GM18873 (cell line): Measurements from ENCODE around the gene OR10A5.
"Not testable (repeated sequence)": the region's sequence is repeated elsewhere in the genome, so short reads cannot be mapped to it uniquely, and the experiment has no call there.

Source experiments
- ATAC-seq: cut with Tn5 transposase; IDR thresholded peaks from one replicate; pipeline ENCODE4 v1.9.1; 2021; ENCODE audit warnings: mild to moderate bottlenecking, moderate library complexity, moderate number of reproducible peaks; ENCODE audit not compliant: unreplicated experiment, low FRiP score

Gene OR10A5

DNA sequence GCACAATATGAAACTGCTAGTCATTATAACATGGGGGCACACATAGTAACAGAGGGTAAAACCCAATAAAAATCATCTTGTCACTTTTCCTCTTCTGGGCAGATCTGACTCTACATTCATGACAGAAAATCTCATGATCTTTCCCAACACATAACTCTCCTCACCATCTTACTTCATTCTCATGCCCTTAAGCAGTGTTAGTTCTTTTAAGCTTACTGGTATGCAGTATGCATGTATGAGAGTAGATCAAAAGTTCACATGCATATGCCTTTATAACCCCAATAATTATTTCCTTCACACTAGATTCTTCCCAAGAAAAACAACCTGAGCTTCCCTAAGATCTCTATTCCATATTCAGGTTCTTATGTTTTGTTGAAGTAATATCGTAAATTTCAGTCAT is 25.8 kb downstream of the OR10A5 start:
- ATAC-seq: no peak

DNA sequence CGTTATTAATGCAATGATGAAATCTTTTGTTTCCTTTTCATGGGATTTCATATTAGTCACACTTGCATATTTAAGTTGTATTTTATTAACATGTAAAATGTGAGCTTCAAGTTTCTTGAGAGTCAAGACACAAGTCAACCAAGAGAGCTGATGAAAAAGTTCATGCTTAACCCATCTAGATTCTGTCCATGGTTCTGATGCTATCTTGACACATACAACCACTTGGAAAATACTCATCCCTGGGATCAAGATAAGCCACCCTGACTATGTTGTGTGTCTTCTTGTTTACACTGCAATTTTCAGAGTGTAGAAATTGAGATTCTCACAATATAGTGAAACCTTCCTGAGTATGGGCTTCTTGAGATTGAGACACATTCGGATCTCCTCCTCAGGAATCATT is 30.3 kb downstream of the OR10A5 start:
- ATAC-seq: no peak

DNA sequence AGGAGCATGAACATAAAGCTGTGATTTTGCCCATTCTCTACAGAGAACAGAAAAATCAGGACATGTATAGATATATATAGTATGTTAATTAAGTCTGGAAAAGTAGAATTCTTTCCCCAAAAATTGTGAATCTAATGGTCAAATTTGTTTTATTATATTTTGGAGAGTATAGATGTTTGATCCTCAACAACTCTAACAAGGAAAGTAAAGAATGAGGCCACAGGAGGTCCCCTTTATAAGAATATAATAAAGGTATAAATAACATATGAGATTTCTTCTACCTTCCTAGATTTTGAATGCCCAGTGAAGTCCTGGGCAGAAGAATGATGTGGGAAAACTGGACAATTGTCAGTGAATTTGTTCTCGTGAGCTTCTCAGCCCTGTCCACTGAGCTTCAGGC is 30.8 kb downstream of the OR10A5 start, which contains the start of gene OR10A4:
Gene OR10A4, plus strand, starts transcription at position 301 of the 400 bp plus-strand sequence. Its CDS starts 23 bp downstream, at position 324.
- ATAC-seq: no peak

DNA sequence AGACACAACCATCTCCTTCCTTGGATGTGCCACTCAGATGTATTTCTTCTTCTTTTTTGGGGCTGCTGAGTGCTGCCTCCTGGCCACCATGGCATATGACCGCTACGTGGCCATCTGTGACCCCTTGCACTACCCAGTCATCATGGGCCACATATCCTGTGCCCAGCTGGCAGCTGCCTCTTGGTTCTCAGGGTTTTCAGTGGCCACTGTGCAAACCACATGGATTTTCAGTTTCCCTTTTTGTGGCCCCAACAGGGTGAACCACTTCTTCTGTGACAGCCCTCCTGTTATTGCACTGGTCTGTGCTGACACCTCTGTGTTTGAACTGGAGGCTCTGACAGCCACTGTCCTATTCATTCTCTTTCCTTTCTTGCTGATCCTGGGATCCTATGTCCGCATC is 31.4 kb downstream of the OR10A5 start:
- no peak for ATAC-seq

DNA sequence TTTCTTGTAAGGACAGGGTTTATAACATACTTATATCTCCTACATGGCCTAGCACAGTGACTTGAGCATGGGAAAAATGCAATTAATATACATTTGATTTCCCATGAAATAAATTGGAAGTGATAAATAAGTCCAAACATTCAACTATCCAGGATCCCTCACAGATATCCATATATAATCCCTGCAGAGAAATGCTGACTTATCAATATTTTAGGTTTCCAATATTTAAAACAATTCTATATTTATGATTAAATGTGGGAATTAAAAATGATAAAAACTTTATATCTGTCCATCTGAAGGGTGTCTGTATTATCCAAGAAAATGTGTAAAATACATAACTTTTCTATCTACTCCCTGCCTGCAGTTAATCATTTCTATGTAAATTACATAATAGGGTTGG is 37.3 kb downstream of the OR10A5 start:
- ATAC-seq: no peak

DNA sequence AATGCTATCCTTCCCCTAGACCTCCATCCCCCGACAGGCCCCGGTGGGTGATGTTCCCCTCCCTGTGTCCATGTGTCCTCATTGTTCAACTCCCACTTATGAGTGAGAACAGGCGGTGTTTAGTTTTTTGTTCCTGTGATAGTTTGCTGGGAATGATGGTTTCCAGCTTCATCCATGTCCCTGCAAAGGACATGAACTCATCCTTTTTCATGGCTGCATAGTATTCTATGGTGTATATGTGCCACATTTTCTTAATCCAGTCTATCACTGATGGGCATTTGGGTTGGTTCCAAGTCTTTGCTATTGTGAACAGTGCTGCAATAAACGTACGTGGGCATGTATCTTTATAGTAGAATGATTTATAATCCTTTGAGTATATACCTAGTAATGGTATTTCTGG is 42.2 kb downstream of the OR10A5 start:
- ATAC-seq: not testable (repeated sequence)

DNA sequence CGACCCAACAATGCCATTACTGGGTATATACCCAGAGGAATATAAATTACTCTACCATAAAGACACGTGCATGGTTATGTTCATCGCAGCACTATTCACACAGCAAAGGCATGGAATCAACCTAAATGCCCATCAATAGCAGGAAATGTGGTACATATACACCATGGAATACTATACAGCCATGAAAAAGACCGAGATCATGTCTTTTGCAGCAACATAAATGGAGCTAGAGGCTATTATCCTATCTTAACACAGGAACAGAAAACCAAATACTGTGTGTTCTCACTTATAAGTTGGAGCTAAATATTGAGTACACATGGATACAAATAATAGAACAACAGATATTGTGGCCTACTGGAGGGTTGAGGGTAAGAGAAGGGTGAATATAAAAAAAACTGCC is 43.3 kb downstream of the OR10A5 start:
- ATAC-seq: no peak

DNA sequence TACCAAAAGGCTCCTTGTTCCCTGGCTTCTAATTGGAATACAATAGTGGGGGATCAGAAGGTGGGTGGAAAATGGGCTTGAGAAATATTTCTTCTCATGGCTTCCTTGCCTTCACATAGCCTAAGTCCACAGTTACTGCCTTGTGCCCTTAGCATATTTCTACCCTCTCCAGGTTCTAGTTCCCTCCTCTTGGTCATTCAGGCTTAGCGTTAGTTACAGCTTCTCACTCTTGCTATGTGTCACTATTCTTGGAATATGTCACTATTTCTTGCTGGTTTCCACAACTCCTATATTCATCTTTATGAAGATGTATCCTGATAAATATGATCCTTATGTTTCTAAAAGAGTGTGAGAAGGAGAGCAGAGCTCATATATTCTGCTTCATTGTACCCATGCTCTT is 44.4 kb downstream of the OR10A5 start:
- ATAC-seq: no peak

DNA sequence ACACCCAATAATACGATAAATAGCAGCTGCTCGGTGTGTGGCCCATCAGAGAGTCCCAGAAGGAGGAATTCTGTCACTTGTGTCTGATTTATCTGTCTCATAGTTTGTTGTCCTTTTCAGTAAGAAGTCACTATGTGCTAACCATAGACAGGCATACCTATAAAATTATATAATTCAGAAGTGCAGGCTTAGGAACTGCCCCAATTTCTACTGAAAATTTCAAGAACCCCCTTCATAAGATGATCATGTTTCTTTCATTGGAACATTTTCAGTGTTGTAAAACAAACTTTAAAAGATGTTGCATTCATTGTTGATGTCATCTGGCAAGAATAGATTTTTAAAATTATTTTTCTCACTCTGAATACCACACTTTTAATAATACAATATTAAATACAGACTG is 46.9 kb downstream of the OR10A5 start, which contains the start of gene OR2D2:
Gene OR2D2, minus strand, starts transcription at position 101 of the 400 bp plus-strand sequence. Its CDS starts 0 bp downstream, at position 101.
- no peak for ATAC-seq

DNA sequence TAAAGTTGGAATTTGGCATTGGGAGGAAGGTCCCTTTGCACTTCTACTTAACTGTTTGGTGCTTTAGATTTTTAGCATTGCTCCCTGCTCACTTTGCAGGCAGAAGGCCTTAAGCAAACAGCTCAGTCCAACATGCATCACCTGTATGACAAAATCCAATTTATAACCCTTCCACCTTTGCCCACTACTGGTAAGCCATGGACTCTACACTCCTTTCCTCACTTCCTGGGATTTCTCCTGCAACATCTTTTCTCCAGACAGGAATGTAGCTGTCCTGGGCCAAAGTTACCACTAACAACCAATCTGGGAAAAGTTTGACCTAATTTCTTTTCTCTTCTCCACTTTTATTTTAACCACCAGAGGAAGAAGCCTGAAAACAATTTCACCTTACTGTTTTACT is 48.6 kb downstream of the OR10A5 start:
- ATAC-seq: no peak

DNA sequence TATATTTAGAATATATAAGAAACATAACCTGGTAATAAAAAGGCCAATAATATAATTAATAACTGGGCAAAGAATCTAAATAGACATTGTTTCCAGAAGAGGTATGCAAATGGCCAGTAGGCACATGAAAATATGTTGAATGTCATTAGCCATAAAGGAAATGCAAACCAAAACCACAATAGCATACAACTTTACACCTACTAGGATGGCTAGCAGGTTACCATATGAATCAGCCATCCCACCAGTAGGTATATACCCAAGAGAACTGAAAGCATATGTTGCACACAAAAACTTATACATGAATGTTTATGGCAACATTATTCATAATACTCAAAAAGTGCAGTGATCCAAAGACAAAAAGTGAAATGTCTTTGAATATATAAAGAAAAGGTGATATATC is 49.5 kb downstream of the OR10A5 start:
- peak; percentile 79 for ATAC-seq
